HepG2 (cell line): ENCODE results near the gene INO80E. TPM values are rescaled to one million over a fixed set of nuclear protein-coding genes. Genes with fewer than 3 reads are reported as not detected.
A peak's percentile ranks its signal among the peaks of the same experiment; 100 is the strongest.

Experiments used
- CREB1 ChIP-seq, 2 experiments: fragments of 450-650 bp in 1 of 2; IDR thresholded peaks; 2 replicates each; pipeline ENCODE4 v1.6.1; 2016 to 2017; ENCODE audit warnings: control low read depth in 1 of 2, mild to moderate bottlenecking in 1 of 2, missing compliant biosample characterization in 1 of 2, missing genetic modification characterization in 1 of 2
- ELF1 ChIP-seq: sonication (generic); formaldehyde crosslinking; IDR thresholded peaks from 2 replicates; pipeline ENCODE4 v1.4.0; 2020; ENCODE audit warnings: missing genetic modification reagents
- GLMP ChIP-seq: sonication (generic); formaldehyde crosslinking; IDR thresholded peaks from 2 replicates; pipeline ENCODE4 v1.9.0; 2021; ENCODE audit warnings: missing genetic modification reagents, mild to moderate bottlenecking, borderline replicate concordance
- MXI1 ChIP-seq: IDR thresholded peaks from 3 replicates; pipeline ENCODE4 v1.6.1; 2012; ENCODE audit warnings: low read depth, low read length, inconsistent platforms, borderline replicate concordance
- PAF1 ChIP-seq: IDR thresholded peaks from 2 replicates; pipeline ENCODE4 v1.6.1; 2016; ENCODE audit warnings: missing genetic modification reagents, missing compliant biosample characterization
- PCBP2 ChIP-seq: fragments of 200-400 bp; formaldehyde crosslinking; optimal IDR thresholded peaks from 2 replicates; pipeline ENCODE3; 2018; ENCODE audit warnings: low read length, low read depth; ENCODE audit not compliant: poor library complexity, severe bottlenecking
- TAF1 ChIP-seq: sonication (generic); formaldehyde crosslinking; IDR thresholded peaks from 2 replicates; pipeline ENCODE4 v1.4.0; 2020; ENCODE audit warnings: missing genetic modification reagents
- TARDBP ChIP-seq: sonication (generic); formaldehyde crosslinking; IDR thresholded peaks from 2 replicates; pipeline ENCODE4 v1.8.0; 2022; ENCODE audit warnings: mild to moderate bottlenecking, missing genetic modification reagents
- TBX3 ChIP-seq: fragments of 450-650 bp; IDR thresholded peaks from 2 replicates; pipeline ENCODE4 v1.6.1; 2017; ENCODE audit warnings: antibody characterized with exemption, mild to moderate bottlenecking, inconsistent platforms, borderline replicate concordance
- TRAFD1 ChIP-seq: sonication (generic); formaldehyde crosslinking; IDR thresholded peaks from 2 replicates; pipeline ENCODE4 v1.5.1; 2020; ENCODE audit warnings: missing genetic modification reagents, mild to moderate bottlenecking, borderline replicate concordance
- ZBTB43 ChIP-seq: sonication (generic); formaldehyde crosslinking; conservative IDR thresholded peaks from 2 replicates; pipeline ENCODE4 v1.4.0; 2020; ENCODE audit warnings: missing genetic modification reagents
- ZKSCAN8 ChIP-seq: IDR thresholded peaks from 2 replicates; pipeline ENCODE4 v1.6.1; 2016; ENCODE audit warnings: borderline replicate concordance, missing genetic modification reagents, missing compliant biosample characterization
- ZNF333 ChIP-seq: sonication (generic); formaldehyde crosslinking; IDR thresholded peaks from 2 replicates; pipeline ENCODE4 v1.4.0; 2020; ENCODE audit warnings: mild to moderate bottlenecking, missing genetic modification reagents, borderline replicate concordance
- ZNF496 ChIP-seq: sonication (generic); formaldehyde crosslinking; IDR thresholded peaks from 2 replicates; pipeline ENCODE4 v1.8.1; 2023; ENCODE audit warnings: mild to moderate bottlenecking, moderate library complexity, missing genetic modification reagents; ENCODE audit not compliant: insufficient replicate concordance
- ZNF564 ChIP-seq: sonication (generic); formaldehyde crosslinking; IDR thresholded peaks from 2 replicates; pipeline ENCODE4 v1.8.1; 2023; ENCODE audit warnings: mild to moderate bottlenecking, missing genetic modification reagents
- ZNF703 ChIP-seq: sonication (generic); formaldehyde crosslinking; IDR thresholded peaks from 2 replicates; pipeline ENCODE4 v1.5.1; 2020; ENCODE audit warnings: missing genetic modification reagents, mild to moderate bottlenecking, moderate library complexity, borderline replicate concordance
- ZNF710 ChIP-seq: sonication (generic); formaldehyde crosslinking; IDR thresholded peaks from 2 replicates; pipeline ENCODE4 v1.5.0; 2020; ENCODE audit warnings: mild to moderate bottlenecking, missing genetic modification reagents, borderline replicate concordance
- polyA plus RNA-seq, 8 experiments: library from polyadenylated mRNA; depleted of rRNA in 3 of 8; stranded (reverse) in 7 of 8; unstranded in 1 of 8; fragments of >200 nt; fragmentation: Illumina TruSeq in 4 of 8; extraction: Trizol in 4 of 8; gene quantifications; 2 replicates each; pipeline versions ENCODE4 v1.2.1 to v1.2.3, GENCODE V29; 2011 to 2016; ENCODE audit warnings: low read depth in 4 of 8, missing spikeins in 1 of 8, mixed read lengths in 1 of 8; ENCODE audit not compliant: insufficient read depth in 1 of 8
- total RNA-seq, 5 experiments: library from RNA; depleted of rRNA; stranded (reverse); fragments of >200 nt; fragmentation: Illumina TruSeq; extraction: Trizol; gene quantifications; 2 replicates each; pipeline ENCODE4 v1.2.3, GENCODE V29; 2016; ENCODE audit warnings: low read depth in 1 of 5
- TF ChIP-seq, protein P1 (sequence below): sonication (generic); formaldehyde crosslinking; IDR thresholded peaks from 2 replicates; pipeline ENCODE4 v1.5.1; 2020; ENCODE audit warnings: missing genetic modification reagents, mild to moderate bottlenecking, borderline replicate concordance

The INO80E gene
- total and polyA plus RNA-seq, 2 of the 13 experiments (the other 11 are each of a cell fraction or from before 2014, with no cell fraction given) = 25.8 to 45.6 TPM

DNA sequence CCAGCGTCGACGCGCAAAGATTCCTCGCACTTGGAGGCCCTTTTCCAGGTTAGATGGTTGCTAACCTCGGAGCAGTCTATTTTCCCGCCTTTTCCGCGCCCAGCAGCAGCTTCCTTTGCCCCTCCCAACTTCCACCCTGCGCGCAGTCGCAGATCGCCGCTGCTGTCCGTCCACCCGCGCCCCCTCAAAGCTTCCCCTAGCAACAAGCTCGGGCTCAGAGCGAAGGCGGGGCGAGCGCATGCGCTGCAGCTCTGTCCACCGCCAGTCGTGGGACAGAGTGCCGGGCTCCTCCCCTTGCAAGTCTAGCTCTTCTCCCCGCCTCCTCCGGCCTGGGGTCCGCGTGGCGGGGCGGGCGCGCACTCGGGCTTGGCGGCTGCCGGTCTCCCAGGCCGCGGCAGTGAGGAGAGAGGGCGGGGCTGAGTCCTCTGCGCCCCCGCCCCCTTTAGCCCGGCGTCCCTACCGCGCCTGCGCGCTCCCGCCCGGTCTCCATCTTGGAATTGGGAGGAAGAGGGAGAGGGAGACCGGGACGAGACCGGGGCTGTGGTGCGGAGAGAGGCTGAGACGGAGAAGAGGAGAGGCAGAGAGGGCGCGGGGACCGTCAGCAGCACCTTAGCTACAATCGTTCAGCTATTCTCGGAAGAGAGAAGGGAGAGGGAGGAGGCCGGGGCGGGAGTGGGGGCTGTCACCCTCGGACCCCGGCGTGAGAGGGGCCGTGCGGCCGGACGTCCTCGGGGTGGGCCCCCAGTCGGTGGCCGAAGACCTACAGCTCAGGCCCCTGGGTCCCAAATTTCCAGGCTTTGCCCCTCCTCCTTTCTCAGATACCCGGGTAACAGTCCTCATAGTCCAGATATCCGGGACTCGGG is 22.4 kb upstream of the INO80E start, which contains the start of gene TAOK2 (continued):
- TF ChIP-seq GLMP (CRISPR knock-in tag) (no peak), TRAFD1 (CRISPR knock-in tag) (no peak), ZNF496 (CRISPR knock-in tag) (no peak), ZNF333 (peak; percentile 68; the same call in 1 of the 2 replicates), ZKSCAN8 (CRISPR knock-in tag) (peak; percentile 48; the same call in 1 of the 2 replicates), PAF1 (CRISPR knock-in tag) (no peak), TBX3 (no peak), TARDBP (CRISPR knock-in tag) (peak; percentile 85; the same call in 1 of the 2 replicates), ZBTB43 (CRISPR knock-in tag) (peak; percentile 91; the same call in 1 of the 2 replicates), ZNF710 (CRISPR knock-in tag) (peak; percentile 75), ZNF564 (peak; percentile 68; the same call in 1 of the 2 replicates), TAF1 (peak; percentile 83), PCBP2 (no peak), ELF1 (CRISPR knock-in tag) (0 out of 2 replicates have a peak, but pooled peaks have one; percentile 27), CREB1 (IDR thresholded peaks at IDR 0.05) (0 out of 2 replicates have a peak, but pooled peaks have one; percentile 13), CREB1 (CRISPR knock-in tag; IDR thresholded peaks at IDR 0.05) (no peak), MXI1 (peak; percentile 96), ZNF703 (CRISPR knock-in tag) (no peak; the same call in 1 of the 2 replicates)
- TF ChIP-seq, protein P1, sequence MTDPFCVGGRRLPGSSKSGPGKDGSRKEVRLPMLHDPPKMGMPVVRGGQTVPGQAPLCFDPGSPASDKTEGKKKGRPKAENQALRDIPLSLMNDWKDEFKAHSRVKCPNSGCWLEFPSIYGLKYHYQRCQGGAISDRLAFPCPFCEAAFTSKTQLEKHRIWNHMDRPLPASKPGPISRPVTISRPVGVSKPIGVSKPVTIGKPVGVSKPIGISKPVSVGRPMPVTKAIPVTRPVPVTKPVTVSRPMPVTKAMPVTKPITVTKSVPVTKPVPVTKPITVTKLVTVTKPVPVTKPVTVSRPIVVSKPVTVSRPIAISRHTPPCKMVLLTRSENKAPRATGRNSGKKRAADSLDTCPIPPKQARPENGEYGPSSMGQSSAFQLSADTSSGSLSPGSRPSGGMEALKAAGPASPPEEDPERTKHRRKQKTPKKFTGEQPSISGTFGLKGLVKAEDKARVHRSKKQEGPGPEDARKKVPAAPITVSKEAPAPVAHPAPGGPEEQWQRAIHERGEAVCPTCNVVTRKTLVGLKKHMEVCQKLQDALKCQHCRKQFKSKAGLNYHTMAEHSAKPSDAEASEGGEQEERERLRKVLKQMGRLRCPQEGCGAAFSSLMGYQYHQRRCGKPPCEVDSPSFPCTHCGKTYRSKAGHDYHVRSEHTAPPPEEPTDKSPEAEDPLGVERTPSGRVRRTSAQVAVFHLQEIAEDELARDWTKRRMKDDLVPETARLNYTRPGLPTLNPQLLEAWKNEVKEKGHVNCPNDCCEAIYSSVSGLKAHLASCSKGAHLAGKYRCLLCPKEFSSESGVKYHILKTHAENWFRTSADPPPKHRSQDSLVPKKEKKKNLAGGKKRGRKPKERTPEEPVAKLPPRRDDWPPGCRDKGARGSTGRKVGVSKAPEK (CRISPR knock-in tag) = no peak
